Upper lobe of left lung (tissue), 6 donors: Measurements from ENCODE around the gene ZNF576. TPM values are rescaled to one million over a fixed set of nuclear protein-coding genes. Genes with fewer than 3 reads are reported as not detected.

Experiments used
- ATAC-seq, 2 donors: fragments of 200-7000 bp; cut with Tn5 transposase; one replicate each; pipeline ENCODE4 v1.9.1; 2022; ENCODE audit warnings: mild to moderate bottlenecking in 2 of 2, moderate library complexity in 2 of 2; ENCODE audit not compliant: low FRiP score in 2 of 2
- DNase-seq, 2 donors: peaks; one replicate each; pipeline ENCODE4 v3.0.0-alpha.2; 2019 to 2020
- H3K27ac ChIP-seq, 4 donors: fragments of 200-600 bp; sonication (generic); one replicate each; pipeline ENCODE4 v1.5.1; 2016 to 2019
- H3K27me3 ChIP-seq, 4 donors: fragments of 200-600 bp; sonication (generic); one replicate each; pipeline ENCODE4 v1.5.1; 2017 to 2019
- H3K36me3 ChIP-seq, 4 donors: fragments of 200-600 bp; sonication (generic); one replicate each; pipeline ENCODE4 v1.5.1; 2016 to 2019
- H3K4me1 ChIP-seq, 4 donors: fragments of 200-600 bp; sonication (generic); one replicate each; pipeline ENCODE4 v1.5.1; 2018 to 2019
- H3K4me3 ChIP-seq, 4 donors: fragments of 200-600 bp; sonication (generic); one replicate each; pipeline ENCODE4 v1.5.1; 2017 to 2019; ENCODE audit warnings: mild to moderate bottlenecking in 2 of 4, moderate library complexity in 1 of 4
- H3K9me3 ChIP-seq, 4 donors: fragments of 200-600 bp; sonication (generic); one replicate each; pipeline ENCODE4 v1.5.1; 2018 to 2019
- CTCF ChIP-seq, 6 experiments: fragments of 450-650 bp in 4 of 6; fragments of 200-600 bp in 2 of 6; sonication (generic) in 2 of 6; IDR thresholded peaks; one replicate each; pipeline ENCODE4 v1.5.1; 2016 to 2019; ENCODE audit warnings: antibody characterized with exemption in 6 of 6
- EP300 ChIP-seq, 4 donors: sonication (generic); formaldehyde crosslinking; IDR thresholded peaks; one replicate each; pipeline ENCODE4 v1.5.1; 2017; ENCODE audit warnings: antibody characterized with exemption in 4 of 4, control low read depth in 2 of 4
- POLR2A ChIP-seq, 4 donors: fragments of 450-650 bp; IDR thresholded peaks; one replicate each; pipeline ENCODE4 v1.5.1; 2016 to 2017; ENCODE audit warnings: antibody characterized with exemption in 4 of 4, mild to moderate bottlenecking in 2 of 4
- POLR2AphosphoS5 ChIP-seq, 2 donors: sonication (generic); formaldehyde crosslinking; IDR thresholded peaks; one replicate each; pipeline ENCODE4 v1.5.1; 2017; ENCODE audit warnings: antibody characterized with exemption in 2 of 2
- WGBS, 2 donors: methylation state at CpG; one replicate each; pipeline ENCODE4 v1.1.5; 2017 to 2018; 5-methylcytosine and 5-hydroxymethylcytosine counted together
- total RNA-seq, 6 donors: library from RNA; depleted of rRNA in 4 of 6; stranded (reverse); fragments of >200 nt in 4 of 6; gene quantifications; one replicate each; pipeline versions ENCODE4 v1.1.0 to v1.2.1, GENCODE V29; 2016 to 2021
- donor health status: DM: no; HTN: no; CAD: no; lungs with moderate emphysema.
- donor health status: DM: no; HTN: yes; CAD: no; lungs with severe emphysema.

ZNF576 gene
- total RNA-seq, 6 donors from 2014 or later: 3.1 to 15.6 (median 7.8) TPM

- Histone ChIP-seq H3K4me3 (no peak overlapping the region), H3K36me3 (peaks cover 2 to 29% (median 18%) of the 10 kb centered on the region in 4 donors), H3K27me3 (no peaks in the 10 kb centered on the region), H3K27ac (no peak overlapping the region), H3K9me3 (no peaks in the 10 kb centered on the region), H3K4me1 (no peaks in the 10 kb centered on the region)
- 67 to 69% methylated on average over 24 to 26 of the region's 28 CpGs for WGBS, 2 donors
- DNase-seq (no peak), ATAC-seq (no peak)
- TF ChIP-seq CTCF (IDR thresholded peaks at IDR 0.05) (no peak), POLR2AphosphoS5 (IDR thresholded peaks at IDR 0.05) (no peak), POLR2A (IDR thresholded peaks at IDR 0.05) (no peak), EP300 (IDR thresholded peaks at IDR 0.05) (no peak)
Measured at GRCh38 chr19:43607238-43608205, 11.1 kb downstream of the ZNF576 start.

GRCh38 chr19:43609872-43610271 lies 13.5 kb downstream of the ZNF576 start:
- Histone ChIP-seq H3K4me1 (no peaks in the 10 kb centered on the region), H3K27ac (no peak overlapping the region), H3K36me3 (peaks cover 6 to 44% (median 25%) of the 10 kb centered on the region in 4 donors), H3K4me3 (no peak overlapping the region), H3K27me3 (no peaks in the 10 kb centered on the region), H3K9me3 (no peaks in the 10 kb centered on the region)
- 79 to 86% methylated on average over 7 of the region's 7 CpGs for WGBS, 2 donors
- DNase-seq (no peak), ATAC-seq (no peak)
- TF ChIP-seq POLR2AphosphoS5 (IDR thresholded peaks at IDR 0.05): no peak

GRCh38 chr19:43610493-43610892 lies 14.1 kb downstream of the ZNF576 start:
- WGBS, 2 donors: 79 to 91% methylated on average over 3 of the region's 3 CpGs

GRCh38 chr19:43611788-43612187 lies 15.4 kb downstream of the ZNF576 start, which contains the start of gene SRRM5:
TSS of gene SRRM5 (plus strand) at chr19:43612088. CDS start at chr19:43612122, 34 bp downstream.
- no peak for TF ChIP-seq CTCF (IDR thresholded peaks at IDR 0.05)
- TF ChIP-seq POLR2A (IDR thresholded peaks at IDR 0.05): no peak
- no peak for TF ChIP-seq EP300 (IDR thresholded peaks at IDR 0.05)
- no peak for TF ChIP-seq POLR2AphosphoS5 (IDR thresholded peaks at IDR 0.05)
- H3K36me3 ChIP-seq: peaks cover 4 to 38% (median 21%) of the 10 kb centered on the region in 4 donors
- H3K4me1 ChIP-seq: no peaks in the 10 kb centered on the region
- 89 to 97% methylated on average over 3 of the region's 3 CpGs for whole genome bisulfite sequencing, 2 donors
- no peaks in the 10 kb centered on the region for H3K27me3 ChIP-seq
- H3K27ac ChIP-seq: no peak within 1 kb of the TSS
- no peak within 1 kb of the TSS for H3K4me3 ChIP-seq
- H3K9me3 ChIP-seq: no peaks in the 10 kb centered on the region
- ATAC-seq (no peak), DNase-seq (no peak)

More at GRCh38 chr19:43610493-43610892, 14.1 kb downstream of the ZNF576 start:
- DNase-seq (no peak), ATAC-seq (no peak)
- Histone ChIP-seq H3K4me3 (no peak overlapping the region), H3K36me3 (peaks cover 6 to 44% (median 25%) of the 10 kb centered on the region in 4 donors), H3K27ac (no peak overlapping the region), H3K4me1 (no peaks in the 10 kb centered on the region), H3K27me3 (no peaks in the 10 kb centered on the region), H3K9me3 (no peaks in the 10 kb centered on the region)
- TF ChIP-seq POLR2AphosphoS5 (IDR thresholded peaks at IDR 0.05) (no peak), POLR2A (IDR thresholded peaks at IDR 0.05) (no peak)

- DNase-seq (no peak), ATAC-seq (no peak)
- H3K27ac ChIP-seq: no peak overlapping the region
- H3K9me3 ChIP-seq: no peaks in the 10 kb centered on the region
- 96 to 97% methylated on average over 7 to 12 of the region's 12 CpGs for WGBS, 2 donors
- peaks cover 0 to 1% (median 0%) of the 10 kb centered on the region in 4 donors for H3K4me1 ChIP-seq
- no peak overlapping the region for H3K4me3 ChIP-seq
- H3K36me3 ChIP-seq: peaks cover 4 to 35% (median 19%) of the 10 kb centered on the region in 4 donors
- TF ChIP-seq EP300 (IDR thresholded peaks at IDR 0.05) (no peak), CTCF (IDR thresholded peaks at IDR 0.05) (no peak), POLR2AphosphoS5 (IDR thresholded peaks at IDR 0.05) (no peak), POLR2A (IDR thresholded peaks at IDR 0.05) (no peak)
- no peaks in the 10 kb centered on the region for H3K27me3 ChIP-seq
Measured at GRCh38 chr19:43612374-43612773, 16.0 kb downstream of the ZNF576 start.
